SIG-M5 (cell line): Measurements from ENCODE around the gene CDKN2AIP.
"Not testable (repeated sequence)": the region's sequence is repeated elsewhere in the genome, so short reads cannot be mapped to it uniquely, and the experiment has no call there.

Source experiments
- DNase-seq: peaks from one replicate; lab custom pipeline; 2025; lab: John Stamatoyannopoulos, UW

CDKN2AIP gene

GRCh38 chr4:183449193-183449882 is 4.9 kb downstream of the CDKN2AIP start:
- DNase-seq, result no peak

GRCh38 chr4:183450108-183450507 is 5.7 kb downstream of the CDKN2AIP start:
- DNase-seq, result no peak

- no peak for DNase-seq
Observed at GRCh38 chr4:183455431-183456195, 11.2 kb downstream of the CDKN2AIP start.

GRCh38 chr4:183458005-183458404 is 13.6 kb downstream of the CDKN2AIP start:
- DNase-seq, result no peak

GRCh38 chr4:183463903-183464619 is 19.6 kb downstream of the CDKN2AIP start:
- not testable (repeated sequence) for DNase-seq

GRCh38 chr4:183465879-183466278 is 21.4 kb downstream of the CDKN2AIP start:
- DNase-seq, result not testable (repeated sequence)

- no peak for DNase-seq
Observed at GRCh38 chr4:183467246-183467645, 22.8 kb downstream of the CDKN2AIP start.

GRCh38 chr4:183468210-183469095 is 24.0 kb downstream of the CDKN2AIP start:
- DNase-seq, result no peak

- DNase-seq, result no peak
Observed at GRCh38 chr4:183469285-183469684, 24.8 kb downstream of the CDKN2AIP start.

GRCh38 chr4:183469936-183470335 is 25.5 kb downstream of the CDKN2AIP start:
- DNase-seq, result no peak

- DNase-seq, result no peak
Observed at GRCh38 chr4:183470821-183471220, 26.4 kb downstream of the CDKN2AIP start.

- DNase-seq, result no peak
Observed at GRCh38 chr4:183471946-183472708, 27.7 kb downstream of the CDKN2AIP start.

- no peak for DNase-seq
Observed at GRCh38 chr4:183478123-183478522, 33.7 kb downstream of the CDKN2AIP start.

- DNase-seq, result no peak
Observed at GRCh38 chr4:183478926-183479325, 34.5 kb downstream of the CDKN2AIP start.

GRCh38 chr4:183482515-183483095 is 38.2 kb downstream of the CDKN2AIP start:
- DNase-seq, result not testable (repeated sequence)

- DNase-seq, result no peak
Observed at GRCh38 chr4:183483997-183484396, 39.6 kb downstream of the CDKN2AIP start.

GRCh38 chr4:183485411-183486160 is 41.1 kb downstream of the CDKN2AIP start:
- no peak for DNase-seq

GRCh38 chr4:183492791-183493222 is 48.4 kb downstream of the CDKN2AIP start:
- DNase-seq, result no peak

GRCh38 chr4:183493246-183493645 is 48.8 kb downstream of the CDKN2AIP start:
- DNase-seq, result no peak

- no peak for DNase-seq
Observed at GRCh38 chr4:183495184-183495583, 50.7 kb downstream of the CDKN2AIP start.
